WTC11 (cell line): Measurements from ENCODE around the gene TEKT3. TPM values are rescaled to one million over a fixed set of nuclear protein-coding genes. Genes with fewer than 3 reads are reported as not detected.

Source experiments
- ATAC-seq: fragments of 200-7000 bp; cut with Tn5 transposase; 2 replicates; pipeline ENCODE4 v1.10.0; 2021; ENCODE audit warnings: mild to moderate bottlenecking, moderate library complexity
- CTCF ChIA-PET: fragments of 300-600 bp; sonication (Branson Sonifier 250); formaldehyde crosslinking; loops from one replicate; lab custom pipeline; 2021; ENCODE audit warnings: antibody characterized with exemption; lab: Charles Lee
- POLR2A ChIA-PET: fragments of 350-600 bp; sonication (Branson Sonifier 250); formaldehyde crosslinking; loops from one replicate; lab custom pipeline; 2021; ENCODE audit warnings: antibody characterized with exemption; lab: Charles Lee
- DNase-seq: peaks from one replicate; pipeline ENCODE4 v3.0.0; 2021; ENCODE audit warnings: low spot score
- H3K27ac Mint-ChIP-seq: 2 replicates; pipeline ENCODE4 v1.8.0; 2021; ENCODE audit warnings: mixed read lengths
- H3K27me3 Mint-ChIP-seq: 2 replicates; pipeline ENCODE4 v1.8.0; 2021; ENCODE audit warnings: low read depth, mild to moderate bottlenecking, moderate library complexity, mixed read lengths
- H3K36me3 Mint-ChIP-seq: 2 replicates; pipeline ENCODE4 v1.8.0; 2021; ENCODE audit warnings: mixed read lengths
- H3K4me1 Mint-ChIP-seq: 2 replicates; pipeline ENCODE4 v1.8.0; 2022; ENCODE audit warnings: mixed read lengths
- H3K4me3 Mint-ChIP-seq: 2 replicates; pipeline ENCODE4 v1.8.0; 2021; ENCODE audit warnings: mild to moderate bottlenecking, moderate library complexity, mixed read lengths
- H3K9me3 Mint-ChIP-seq: 2 replicates; pipeline ENCODE4 v1.8.0; 2021; ENCODE audit warnings: mixed read lengths
- CREB1 ChIP-seq: sonication (generic); formaldehyde crosslinking; IDR thresholded peaks from 2 replicates; pipeline ENCODE4 v1.8.0; 2023; ENCODE audit warnings: mild to moderate bottlenecking, missing genetic modification reagents
- CTCF ChIP-seq: fragments of 200-600 bp; IDR thresholded peaks from 2 replicates; pipeline ENCODE4 v1.8.0; 2022; ENCODE audit warnings: antibody characterized with exemption
- ELF4 ChIP-seq: sonication (generic); formaldehyde crosslinking; IDR thresholded peaks from 2 replicates; pipeline ENCODE4 v1.8.1; 2022; ENCODE audit warnings: low read depth, mild to moderate bottlenecking, moderate library complexity, missing genetic modification reagents
- ETV6 ChIP-seq: sonication (generic); formaldehyde crosslinking; IDR thresholded peaks from 2 replicates; pipeline ENCODE4 v1.8.1; 2022; ENCODE audit warnings: mild to moderate bottlenecking, missing genetic modification reagents
- FOXJ3 ChIP-seq: sonication (generic); formaldehyde crosslinking; IDR thresholded peaks from 2 replicates; pipeline ENCODE4 v1.9.0; 2021; ENCODE audit warnings: missing genetic modification reagents, mild to moderate bottlenecking, borderline replicate concordance
- FOXK1 ChIP-seq: sonication (generic); formaldehyde crosslinking; IDR thresholded peaks from 2 replicates; pipeline ENCODE4 v1.8.0; 2022; ENCODE audit warnings: mild to moderate bottlenecking, moderate library complexity, missing genetic modification reagents
- FOXP1 ChIP-seq: sonication (generic); formaldehyde crosslinking; IDR thresholded peaks from 2 replicates; pipeline ENCODE4 v1.8.0; 2022; ENCODE audit warnings: missing genetic modification reagents, mild to moderate bottlenecking, moderate library complexity, borderline replicate concordance
- GABPB1 ChIP-seq: sonication (generic); formaldehyde crosslinking; IDR thresholded peaks from 2 replicates; pipeline ENCODE4 v1.8.1; 2023; ENCODE audit warnings: mild to moderate bottlenecking, missing genetic modification reagents
- JUN ChIP-seq: sonication (generic); formaldehyde crosslinking; IDR thresholded peaks from 2 replicates; pipeline ENCODE4 v1.8.0; 2023; ENCODE audit warnings: mild to moderate bottlenecking, missing genetic modification reagents
- KAT7 ChIP-seq: sonication (generic); formaldehyde crosslinking; IDR thresholded peaks from 2 replicates; pipeline ENCODE4 v1.8.1; 2023; ENCODE audit warnings: missing genetic modification reagents, mild to moderate bottlenecking, borderline replicate concordance
- MAX ChIP-seq: sonication (generic); formaldehyde crosslinking; IDR thresholded peaks from 2 replicates; pipeline ENCODE4 v1.8.0; 2022; ENCODE audit warnings: mild to moderate bottlenecking, missing genetic modification reagents
- NR2C2 ChIP-seq: sonication (generic); formaldehyde crosslinking; IDR thresholded peaks from 2 replicates; pipeline ENCODE4 v1.8.0; 2022; ENCODE audit warnings: mild to moderate bottlenecking, missing genetic modification reagents
- RELA ChIP-seq: sonication (generic); formaldehyde crosslinking; IDR thresholded peaks from 2 replicates; pipeline ENCODE4 v1.8.1; 2022; ENCODE audit warnings: missing genetic modification reagents, mild to moderate bottlenecking, borderline replicate concordance
- SMAD3 ChIP-seq: sonication (generic); formaldehyde crosslinking; IDR thresholded peaks from 2 replicates; pipeline ENCODE4 v1.8.0; 2022; ENCODE audit warnings: missing genetic modification reagents, mild to moderate bottlenecking, borderline replicate concordance
- SMAD4 ChIP-seq: sonication (generic); formaldehyde crosslinking; IDR thresholded peaks from 2 replicates; pipeline ENCODE4 v1.8.0; 2022; ENCODE audit warnings: mild to moderate bottlenecking, missing genetic modification reagents
- ZBTB43 ChIP-seq: sonication (generic); formaldehyde crosslinking; IDR thresholded peaks from 2 replicates; pipeline ENCODE4 v1.8.1; 2023; ENCODE audit warnings: mild to moderate bottlenecking, missing genetic modification reagents
- ZNF121 ChIP-seq: sonication (generic); formaldehyde crosslinking; IDR thresholded peaks from 2 replicates; pipeline ENCODE4 v1.8.0; 2023; ENCODE audit warnings: missing genetic modification reagents
- ZSCAN18 ChIP-seq: fragments of 250-450 bp; sonication (Bioruptor Pico); IDR thresholded peaks from 2 replicates; pipeline ENCODE4 v2.1.2; 2022; ENCODE audit warnings: mild to moderate bottlenecking, moderate library complexity
- total RNA-seq: library from RNA; stranded (reverse); gene quantifications from 3 replicates; pipeline ENCODE4 v1.2.3, GENCODE V29; 2021

TEKT3 gene
- total RNA-seq, 1 experiment from 2014 or later = 3.1 TPM

- ATAC-seq (no peak), DNase-seq (no peak)
- CTCF ChIA-PET = interaction anchor here (0.5 to 8.2 kb wide), 14 partner anchors 8 to 245 kb away, joined by 3 to 148 read pairs (median 4); partner anchors contain the start of gene TEKT3
- Mint-ChIP-seq H3K4me3 (no peak overlapping the region), H3K9me3 (no peaks in the 10 kb centered on the region; the same call in 1 of the 2 replicates), H3K4me1 (peaks cover 20% of the 10 kb centered on the region), H3K27ac (no peak overlapping the region), H3K27me3 (peaks cover 70% of the 10 kb centered on the region), H3K36me3 (no peaks in the 10 kb centered on the region)
- POLR2A ChIA-PET = no interaction called here
- TF ChIP-seq ZSCAN18 (CRISPR knock-in tag) (no peak), JUN (CRISPR knock-in tag) (no peak), FOXK1 (no peak), SMAD3 (no peak), FOXP1 (CRISPR knock-in tag) (no peak), KAT7 (CRISPR knock-in tag) (no peak), ELF4 (CRISPR knock-in tag) (no peak), GABPB1 (CRISPR knock-in tag) (no peak), NR2C2 (CRISPR knock-in tag) (no peak), FOXJ3 (CRISPR knock-in tag) (no peak), CREB1 (CRISPR knock-in tag) (no peak), RELA (CRISPR knock-in tag) (no peak), ZBTB43 (CRISPR knock-in tag) (no peak)
- TF ChIP-seq, all 79 proteins: peak for 0
These were observed 83.4 kb downstream of the TEKT3 start for GRCh38 chr17:15257796-15258512.

- DNase-seq (peak; percentile 78), ATAC-seq (peak; percentile 15)
- no peaks in the 10 kb centered on the region for H3K36me3 Mint-ChIP-seq
- POLR2A ChIA-PET = no interaction called here
- CTCF ChIA-PET = interaction anchor here (0.5 to 8.2 kb wide), 11 partner anchors 10 to 246 kb away, joined by 3 to 148 read pairs (median 5); partner anchors contain the start of gene TEKT3
- H3K27ac Mint-ChIP-seq = no peak overlapping the region
- peaks cover 24% of the 10 kb centered on the region for H3K4me1 Mint-ChIP-seq
- H3K4me3 Mint-ChIP-seq = peak overlapping the region; percentile 24; the same call in 1 of the 2 replicates
- TF ChIP-seq CTCF (peak; percentile 79), ZNF121 (CRISPR knock-in tag) (peak; percentile 83), SMAD4 (CRISPR knock-in tag) (no peak), ETV6 (CRISPR knock-in tag) (no peak), MAX (CRISPR knock-in tag) (peak; percentile 74), FOXP1 (CRISPR knock-in tag) (no peak)
- H3K9me3 Mint-ChIP-seq = no peaks in the 10 kb centered on the region; the same call in 1 of the 2 replicates
- peaks cover 64% of the 10 kb centered on the region for H3K27me3 Mint-ChIP-seq
These were observed 84.1 kb downstream of the TEKT3 start for GRCh38 chr17:15257258-15257788.
